Activated CD8-positive, alpha-beta T cell treated with anti-CD3 and anti-CD28 coated beads for 36 hours (primary cell): ENCODE measurements around the gene KDM5A. TPM values are rescaled to one million over a fixed set of nuclear protein-coding genes. Genes with fewer than 3 reads are reported as not detected.
A peak's percentile ranks its signal among the peaks of the same experiment; 100 is the strongest.
"Not testable (repeated sequence)": the region's sequence is repeated elsewhere in the genome, so short reads cannot be mapped to it uniquely, and the experiment has no call there.

ENCODE experiments used
- ATAC-seq: fragments of 200-7000 bp; cut with Tn5 transposase; one replicate; pipeline ENCODE4 v1.10.0; 2021; ENCODE audit warnings: mild to moderate bottlenecking, moderate library complexity
- CTCF ChIA-PET: fragments of 350-600 bp; sonication (Branson Sonifier 250); formaldehyde crosslinking; loops from one replicate; lab custom pipeline; 2021; ENCODE audit warnings: antibody characterized with exemption; lab: Charles Lee
- POLR2A ChIA-PET: fragments of 350-600 bp; sonication (Branson Sonifier 250); formaldehyde crosslinking; loops from one replicate; lab custom pipeline; 2021; ENCODE audit warnings: antibody characterized with exemption; lab: Charles Lee
- DNase-seq: peaks from one replicate; pipeline ENCODE4 v3.0.0-alpha.2; 2020
- H3K27ac Mint-ChIP-seq: one replicate; pipeline ENCODE4 v1.8.0; 2021; ENCODE audit warnings: mild to moderate bottlenecking, mixed read lengths
- H3K27me3 Mint-ChIP-seq: one replicate; pipeline ENCODE4 v1.8.0; 2021; ENCODE audit warnings: mixed read lengths
- H3K36me3 Mint-ChIP-seq: one replicate; pipeline ENCODE4 v1.8.0; 2021; ENCODE audit warnings: low read depth, mixed read lengths
- H3K4me1 Mint-ChIP-seq: one replicate; pipeline ENCODE4 v1.8.0; 2021; ENCODE audit warnings: low read depth, mixed read lengths
- H3K4me3 Mint-ChIP-seq: one replicate; pipeline ENCODE4 v1.8.0; 2021; ENCODE audit warnings: mild to moderate bottlenecking, moderate library complexity, mixed read lengths
- H3K9me3 Mint-ChIP-seq: one replicate; pipeline ENCODE4 v1.8.0; 2021; ENCODE audit warnings: mixed read lengths
- CTCF ChIP-seq: fragments of 200-600 bp; IDR thresholded peaks from one replicate; pipeline ENCODE4 v1.8.0; 2022; ENCODE audit warnings: antibody characterized with exemption, mild to moderate bottlenecking
- intact Hi-C: fragments of 100-400 bp; cut with micrococcal nuclease; formaldehyde crosslinking; loops from one replicate; pipeline ENCODE4 v1.10.0; 2022
- total RNA-seq, 2 experiments: library from RNA; stranded (reverse); gene quantifications; one replicate each; pipeline ENCODE4 v1.2.3, GENCODE V29; 2021

KDM5A gene
- total RNA-seq, 2 experiments from 2014 or later, result 60.0 to 68.9 TPM

- CTCF ChIA-PET, result no interaction called here
- H3K9me3 Mint-ChIP-seq, result no peaks in the 10 kb centered on the region
- DNase-seq, result no peak
- H3K4me1 Mint-ChIP-seq, result peaks cover 28% of the 10 kb centered on the region
- POLR2A ChIA-PET, result no interaction called here
- H3K4me3 Mint-ChIP-seq, result no peak overlapping the region
- H3K36me3 Mint-ChIP-seq, result peaks cover 70% of the 10 kb centered on the region
- no peaks in the 10 kb centered on the region for H3K27me3 Mint-ChIP-seq
- intact Hi-C loops, result no loop called here
- no peak for TF ChIP-seq CTCF
- H3K27ac Mint-ChIP-seq, result no peak overlapping the region
- ATAC-seq, result no peak
These were observed 30.0 kb downstream of the KDM5A start for GRCh38 chr12:359091-359490.

- ATAC-seq, result no peak
- no peak for TF ChIP-seq CTCF
- Mint-ChIP-seq H3K4me1 (peaks cover 24% of the 10 kb centered on the region), H3K27ac (peak overlapping the region; percentile 14), H3K4me3 (no peak overlapping the region), H3K9me3 (no peaks in the 10 kb centered on the region), H3K36me3 (peaks cover 67% of the 10 kb centered on the region), H3K27me3 (no peaks in the 10 kb centered on the region)
- ChIA-PET POLR2A (interaction anchor here (0.6 kb wide), 1 partner anchor 19 kb away, joined by 3 read pairs; no protein-coding TSS in a partner anchor), CTCF (no interaction called here)
- DNase-seq, result no peak
- intact Hi-C loops, result no loop called here
These were observed 32.7 kb downstream of the KDM5A start for GRCh38 chr12:356276-356988.

DNA sequence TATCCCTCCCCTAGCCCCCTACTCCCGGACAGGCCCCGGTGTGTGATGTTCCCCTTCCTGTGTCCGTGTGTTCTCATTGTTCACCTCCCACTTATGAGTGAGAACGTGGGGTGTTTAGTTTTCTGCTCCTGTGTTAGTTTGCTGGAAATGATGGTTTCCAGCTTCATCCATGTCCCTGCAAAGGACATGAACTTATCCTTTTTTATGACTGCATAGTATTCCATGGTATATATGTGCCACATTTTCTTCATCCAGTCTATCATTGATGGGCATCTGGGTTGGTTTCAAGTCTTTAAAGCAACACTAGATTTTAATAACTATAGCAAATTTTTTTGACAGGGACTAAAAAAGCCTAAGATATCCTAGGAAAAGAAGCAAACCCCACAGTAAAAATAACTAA is 37.9 kb downstream of the KDM5A start:
- H3K4me3 Mint-ChIP-seq, H3K27me3 Mint-ChIP-seq, POLR2A ChIA-PET, DNase-seq, CTCF ChIA-PET, H3K27ac Mint-ChIP-seq, H3K9me3 Mint-ChIP-seq, ATAC-seq, intact Hi-C loops: not testable (repeated sequence)
- H3K36me3 Mint-ChIP-seq, result peaks cover 58% of the 10 kb centered on the region
- H3K4me1 Mint-ChIP-seq, result peaks cover 20% of the 10 kb centered on the region

- intact Hi-C loops, DNase-seq, H3K9me3 Mint-ChIP-seq, POLR2A ChIA-PET, ATAC-seq, H3K4me3 Mint-ChIP-seq, H3K27me3 Mint-ChIP-seq, CTCF ChIA-PET, H3K27ac Mint-ChIP-seq: not testable (repeated sequence)
- Mint-ChIP-seq H3K36me3 (peaks cover 59% of the 10 kb centered on the region), H3K4me1 (peaks cover 25% of the 10 kb centered on the region)
These were observed 39.5 kb downstream of the KDM5A start for GRCh38 chr12:349625-350024.

DNA sequence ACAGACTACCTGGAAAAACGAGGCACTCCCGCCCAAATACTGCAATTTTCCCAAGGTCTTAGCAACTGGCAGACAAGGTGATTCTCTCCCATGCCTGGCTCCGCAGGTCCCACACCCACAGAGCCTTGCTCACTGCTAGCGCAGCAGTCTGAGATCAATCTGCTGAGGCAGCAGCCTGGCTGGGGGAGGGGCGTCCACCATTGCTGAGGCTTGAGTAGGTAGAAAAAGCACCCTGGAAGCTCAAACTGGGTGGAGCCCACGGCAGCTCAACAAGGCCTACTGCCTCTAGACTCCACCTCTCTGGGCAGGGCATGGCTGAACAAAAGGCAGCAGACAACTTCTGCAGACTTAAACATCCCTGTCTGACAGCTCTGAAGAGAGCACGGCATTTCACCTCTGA is 46.1 kb downstream of the KDM5A start:
- H3K27me3 Mint-ChIP-seq, H3K9me3 Mint-ChIP-seq, DNase-seq, H3K4me3 Mint-ChIP-seq, ATAC-seq, intact Hi-C loops, H3K27ac Mint-ChIP-seq, POLR2A ChIA-PET, CTCF ChIA-PET: not testable (repeated sequence)
- Mint-ChIP-seq H3K36me3 (peaks cover 61% of the 10 kb centered on the region), H3K4me1 (peaks cover 39% of the 10 kb centered on the region)

GRCh38 chr12:337039-337438 is 52.1 kb downstream of the KDM5A start:
- Mint-ChIP-seq H3K36me3 (peaks cover 44% of the 10 kb centered on the region), H3K4me3 (no peak overlapping the region), H3K9me3 (no peaks in the 10 kb centered on the region), H3K27ac (peak overlapping the region; percentile 34), H3K4me1 (peaks cover 13% of the 10 kb centered on the region), H3K27me3 (no peaks in the 10 kb centered on the region)
- no peak for TF ChIP-seq CTCF
- CTCF ChIA-PET, result no interaction called here
- ATAC-seq (no peak), DNase-seq (no peak)
- POLR2A ChIA-PET, result interaction anchor here (0.7 kb wide), 1 partner anchor 19 kb away, joined by 3 read pairs; no protein-coding TSS in a partner anchor
- intact Hi-C loops, result no loop called here
